ENCODE results near the gene IL23R.
"Not testable (repeated sequence)": the region's sequence is repeated elsewhere in the genome, so short reads cannot be mapped to it uniquely, and the experiment has no call there.

The IL23R gene

DNA sequence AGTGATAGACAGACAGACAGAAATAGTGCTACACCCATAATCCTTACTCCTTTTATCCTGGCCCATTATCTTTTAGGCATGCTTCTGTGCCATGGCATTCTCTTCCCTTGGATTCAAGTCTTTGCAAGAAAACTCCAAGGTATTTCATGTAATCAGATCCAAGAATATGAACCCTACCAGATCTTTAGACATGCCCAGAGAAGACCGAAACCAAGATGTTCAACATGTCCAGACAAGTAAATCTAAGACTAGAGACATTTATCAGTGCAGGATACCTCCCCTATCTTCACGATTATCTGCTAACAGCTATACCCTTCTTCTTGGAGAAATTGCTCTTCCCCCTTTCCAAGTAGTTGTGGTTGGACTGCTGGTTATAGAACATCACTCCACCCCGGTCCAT is 19.7 kb upstream of the IL23R start:
- in situ Hi-C loops (cut with MboI; ENCODE audit: low sequenced_read_pairs, unreplicated experiment), result loop anchor here (10.0 kb wide), 3 partner anchors 152 to 372 kb away; no protein-coding TSS in a partner anchor
- DNase-seq (ENCODE audit: low spot score), result no peak
- TF ChIP-seq, protein P1, sequence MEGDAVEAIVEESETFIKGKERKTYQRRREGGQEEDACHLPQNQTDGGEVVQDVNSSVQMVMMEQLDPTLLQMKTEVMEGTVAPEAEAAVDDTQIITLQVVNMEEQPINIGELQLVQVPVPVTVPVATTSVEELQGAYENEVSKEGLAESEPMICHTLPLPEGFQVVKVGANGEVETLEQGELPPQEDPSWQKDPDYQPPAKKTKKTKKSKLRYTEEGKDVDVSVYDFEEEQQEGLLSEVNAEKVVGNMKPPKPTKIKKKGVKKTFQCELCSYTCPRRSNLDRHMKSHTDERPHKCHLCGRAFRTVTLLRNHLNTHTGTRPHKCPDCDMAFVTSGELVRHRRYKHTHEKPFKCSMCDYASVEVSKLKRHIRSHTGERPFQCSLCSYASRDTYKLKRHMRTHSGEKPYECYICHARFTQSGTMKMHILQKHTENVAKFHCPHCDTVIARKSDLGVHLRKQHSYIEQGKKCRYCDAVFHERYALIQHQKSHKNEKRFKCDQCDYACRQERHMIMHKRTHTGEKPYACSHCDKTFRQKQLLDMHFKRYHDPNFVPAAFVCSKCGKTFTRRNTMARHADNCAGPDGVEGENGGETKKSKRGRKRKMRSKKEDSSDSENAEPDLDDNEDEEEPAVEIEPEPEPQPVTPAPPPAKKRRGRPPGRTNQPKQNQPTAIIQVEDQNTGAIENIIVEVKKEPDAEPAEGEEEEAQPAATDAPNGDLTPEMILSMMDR (IDR thresholded peaks at IDR 0.05; ENCODE audit: borderline replicate concordance, control extremely low read depth, extremely low read depth, insufficient read depth, missing control alignments), result no peak

DNA sequence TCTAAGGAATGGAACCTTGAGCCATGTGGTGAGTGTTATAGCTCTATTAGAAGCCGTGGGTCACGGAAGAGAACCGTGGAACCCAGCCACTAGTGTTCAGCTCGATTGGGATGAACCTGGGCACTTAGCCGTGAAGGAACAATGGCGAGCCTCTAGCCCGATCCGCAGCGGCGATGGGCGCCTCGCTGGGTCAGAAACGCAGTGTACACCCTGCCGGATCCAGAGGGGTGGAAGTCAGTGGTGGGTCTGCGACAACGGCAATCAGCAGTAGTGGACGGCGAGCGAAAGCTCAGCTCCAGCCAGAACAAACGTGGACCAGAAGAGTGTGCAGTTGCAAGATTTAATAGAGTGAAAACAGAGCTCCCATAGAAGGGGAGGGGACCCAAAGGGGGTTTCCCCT is 18.3 kb upstream of the IL23R start:
- not testable (repeated sequence) for DNase-seq (ENCODE audit: low spot score)
- in situ Hi-C loops (cut with MboI; ENCODE audit: low sequenced_read_pairs, unreplicated experiment), result loop anchor here (10.0 kb wide), 3 partner anchors 153 to 373 kb away; no protein-coding TSS in a partner anchor

DNA sequence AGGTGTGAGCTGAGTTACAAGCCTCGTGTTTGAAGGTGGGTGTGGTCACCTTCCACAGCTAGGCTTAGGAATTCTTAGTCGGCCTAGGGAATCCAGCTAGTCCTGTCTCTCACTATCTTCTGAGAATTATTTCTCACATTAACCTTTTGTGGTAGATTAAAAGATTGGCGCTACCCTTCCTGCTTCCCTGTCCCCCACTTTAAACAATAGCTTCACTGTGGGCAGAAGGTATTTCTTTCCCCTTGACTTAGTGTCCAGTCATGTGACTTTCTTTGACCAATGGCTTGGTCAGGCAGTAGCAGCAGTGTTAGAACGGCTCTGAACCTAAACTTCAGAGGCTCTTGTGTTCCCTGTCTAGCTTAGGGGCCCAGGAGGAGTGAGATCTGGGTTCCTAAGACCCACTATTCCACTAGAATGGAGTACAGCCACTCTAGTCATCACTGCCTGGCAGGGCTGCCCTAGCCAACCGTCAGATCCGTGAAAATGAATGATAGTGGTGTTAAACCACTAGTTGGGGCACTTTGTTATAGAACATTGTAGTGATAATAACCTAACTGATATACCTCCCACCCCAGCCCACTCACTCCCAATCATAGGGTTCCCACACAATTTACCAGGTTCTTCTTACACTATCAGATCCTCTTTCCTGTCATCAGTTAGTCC is 17.6 kb upstream of the IL23R start:
- DNase-seq (ENCODE audit: low spot score), result no peak
- in situ Hi-C loops (cut with MboI; ENCODE audit: low sequenced_read_pairs, unreplicated experiment), result loop anchor here (10.0 kb wide), 3 partner anchors 154 to 374 kb away; no protein-coding TSS in a partner anchor
- TF ChIP-seq, protein P1 (IDR thresholded peaks at IDR 0.05; ENCODE audit: borderline replicate concordance, control extremely low read depth, extremely low read depth, insufficient read depth, missing control alignments), result no peak

DNA sequence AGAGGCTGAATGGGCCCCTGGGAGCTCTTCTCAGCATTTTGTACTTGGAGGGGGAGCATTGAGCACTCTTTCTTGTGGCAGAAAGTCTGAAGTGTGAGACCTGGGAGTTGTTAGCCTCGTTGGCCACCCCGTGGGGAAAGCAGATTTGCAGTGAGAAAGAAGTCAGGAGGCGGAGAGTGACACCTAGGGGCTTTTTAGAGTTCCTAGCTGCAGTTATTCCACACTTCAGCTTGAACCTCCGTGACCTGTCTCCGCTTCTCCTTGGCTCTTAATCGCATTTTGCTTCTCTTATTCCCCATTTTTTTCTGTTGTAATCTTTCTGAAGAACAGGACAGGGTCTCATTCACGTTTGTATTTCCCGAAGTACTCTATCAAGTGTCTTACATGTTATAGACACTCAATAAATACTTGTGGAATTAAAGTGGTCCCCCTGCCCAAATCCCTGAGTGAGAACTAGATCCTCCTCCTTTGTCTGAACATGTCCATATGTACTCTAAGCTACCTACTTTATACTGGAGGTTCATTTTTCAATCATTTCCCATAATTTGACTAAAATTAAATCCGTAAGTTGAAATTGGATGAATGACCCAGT is 17.0 kb upstream of the IL23R start:
- TF ChIP-seq, protein P1 (IDR thresholded peaks at IDR 0.05; ENCODE audit: borderline replicate concordance, control extremely low read depth, extremely low read depth, insufficient read depth, missing control alignments), result peak; percentile 56
- in situ Hi-C loops (cut with MboI; ENCODE audit: low sequenced_read_pairs, unreplicated experiment), result loop anchor here (10.0 kb wide), 3 partner anchors 154 to 374 kb away; no protein-coding TSS in a partner anchor

DNA sequence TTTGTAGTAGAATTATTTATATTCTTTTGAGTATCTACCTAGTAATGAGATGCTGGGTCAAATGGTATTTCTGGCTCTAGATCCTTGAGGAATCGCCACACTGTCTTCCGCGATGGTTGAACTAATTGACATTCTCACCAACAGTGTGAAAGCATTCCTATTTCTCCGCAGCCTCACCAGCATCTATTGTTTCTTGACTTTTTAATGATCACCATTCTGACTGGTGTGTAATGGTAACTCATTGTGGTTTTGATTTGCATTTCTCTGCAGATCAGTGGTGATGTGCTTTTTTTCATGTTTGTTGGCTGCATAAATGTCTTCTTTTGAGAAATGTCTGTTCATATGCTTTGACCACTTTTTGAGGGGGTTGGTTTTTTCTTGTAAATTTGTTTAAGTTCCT is 15.3 kb upstream of the IL23R start:
- DNase-seq (ENCODE audit: low spot score), result no peak
- in situ Hi-C loops (cut with MboI; ENCODE audit: low sequenced_read_pairs, unreplicated experiment), result no loop called here
- TF ChIP-seq, protein P1 (IDR thresholded peaks at IDR 0.05; ENCODE audit: borderline replicate concordance, control extremely low read depth, extremely low read depth, insufficient read depth, missing control alignments), result no peak

More for the DNA sequence above, 17.0 kb upstream of the IL23R start:
- DNase-seq (ENCODE audit: low spot score), result peak; percentile 73

DNA sequence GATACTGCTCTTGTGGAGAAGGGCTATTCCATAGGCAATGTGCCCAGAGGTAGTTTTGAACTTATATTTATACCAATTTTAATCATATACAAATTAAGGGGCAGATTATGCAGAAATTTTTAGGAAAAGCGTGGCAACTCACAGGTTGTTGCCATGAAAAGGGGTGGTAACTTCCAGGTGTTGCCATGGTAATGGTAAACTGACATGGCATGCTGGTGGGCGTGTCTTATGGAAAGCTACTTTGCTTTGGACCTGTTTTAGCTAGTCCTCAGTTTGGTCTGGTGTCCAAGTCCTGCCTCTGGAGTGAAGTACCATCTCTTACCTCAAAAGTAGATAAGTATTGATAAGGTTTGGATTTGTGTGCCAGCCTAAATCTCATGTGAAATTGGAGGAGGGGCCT is 7.9 kb upstream of the IL23R start:
- TF ChIP-seq, protein P1 (IDR thresholded peaks at IDR 0.05; ENCODE audit: borderline replicate concordance, control extremely low read depth, extremely low read depth, insufficient read depth, missing control alignments), result no peak
- in situ Hi-C loops (cut with MboI; ENCODE audit: low sequenced_read_pairs, unreplicated experiment), result no loop called here
- DNase-seq (ENCODE audit: low spot score), result no peak

DNA sequence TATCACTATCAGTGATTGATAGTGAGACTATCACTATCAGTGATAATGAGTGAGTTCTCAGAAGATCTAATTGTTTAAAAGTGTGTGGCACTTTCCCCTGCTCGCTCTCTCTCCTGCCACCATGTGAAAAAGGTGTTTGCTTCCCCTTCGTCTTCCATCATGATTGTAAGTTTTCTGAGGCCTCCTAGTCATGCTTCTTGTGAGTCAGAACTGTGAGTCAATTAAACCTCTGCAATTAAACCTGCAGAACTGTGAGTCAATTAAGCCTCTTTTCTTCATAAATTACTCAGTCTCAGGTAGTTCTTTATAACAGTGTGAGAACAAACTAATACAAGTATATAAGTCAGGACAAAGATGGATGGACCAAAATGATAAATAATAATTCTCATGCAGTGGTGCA is 7.0 kb upstream of the IL23R start:
- no peak for DNase-seq (ENCODE audit: low spot score)
- in situ Hi-C loops (cut with MboI; ENCODE audit: low sequenced_read_pairs, unreplicated experiment), result no loop called here
- TF ChIP-seq, protein P1 (IDR thresholded peaks at IDR 0.05; ENCODE audit: borderline replicate concordance, control extremely low read depth, extremely low read depth, insufficient read depth, missing control alignments), result no peak

Data from GM13976 (cell line).